Right ventricle myocardium inferior (tissue), 1 donor: Measurements from ENCODE around the gene LRRC4C. TPM values are rescaled to one million over a fixed set of nuclear protein-coding genes. Genes with fewer than 3 reads are reported as not detected.

ENCODE experiments used
- ATAC-seq: fragments of 200-7000 bp; cut with Tn5 transposase; one replicate; pipeline ENCODE4 v1.9.1; 2020; ENCODE audit warnings: mild to moderate bottlenecking, moderate library complexity
- DNase-seq: peaks from one replicate; pipeline ENCODE4 v3.0.0; 2021; ENCODE audit errors: missing footprints
- intact Hi-C: fragments of 100-400 bp; cut with DNase I; formaldehyde crosslinking; loops from one replicate; pipeline ENCODE4 v1.11.0; 2022
- total RNA-seq: library from RNA; stranded (reverse); fragmentation: NEBNext Ultra II Directional; extraction: Animal tissue kit (Norgen Biotek cat#: 25700); gene quantifications from one replicate; pipeline ENCODE4 v1.2.1, GENCODE V29; 2021
- donor health status: DM: no; HTN: yes; CAD: no; lungs with severe emphysema.

Gene LRRC4C
- total RNA-seq, 1 donor from 2014 or later = 1.0 TPM

GRCh38 chr11:41437006-41437490, 22.4 kb downstream of the LRRC4C start:
- DNase-seq (no peak), ATAC-seq (no peak)
- intact Hi-C loops = no loop called here

- no peak for ATAC-seq
- intact Hi-C loops = no loop called here
- no peak for DNase-seq
Measured at GRCh38 chr11:41435531-41435930, 23.9 kb downstream of the LRRC4C start.

- DNase-seq = no peak
- ATAC-seq = no peak
- intact Hi-C loops = no loop called here
Measured at GRCh38 chr11:41431784-41432183, 27.7 kb downstream of the LRRC4C start.

GRCh38 chr11:41419901-41420300, 39.6 kb downstream of the LRRC4C start:
- ATAC-seq (no peak), DNase-seq (no peak)
- intact Hi-C loops = no loop called here

- ATAC-seq (no peak), DNase-seq (no peak)
- intact Hi-C loops = no loop called here
Measured at GRCh38 chr11:41414771-41415440, 44.5 kb downstream of the LRRC4C start.

GRCh38 chr11:41413843-41414242, 45.6 kb downstream of the LRRC4C start:
- DNase-seq (no peak), ATAC-seq (no peak)

GRCh38 chr11:41405812-41406211, 53.6 kb downstream of the LRRC4C start:
- no peak for ATAC-seq
- DNase-seq = no peak
- intact Hi-C loops = no loop called here

More at GRCh38 chr11:41413843-41414242, 45.6 kb downstream of the LRRC4C start:
- intact Hi-C loops = no loop called here

GRCh38 chr11:41404109-41404508, 55.3 kb downstream of the LRRC4C start:
- ATAC-seq (no peak), DNase-seq (no peak)
- intact Hi-C loops = no loop called here

GRCh38 chr11:41403458-41403857, 56.0 kb downstream of the LRRC4C start:
- intact Hi-C loops = no loop called here
- ATAC-seq (no peak), DNase-seq (no peak)

GRCh38 chr11:41400819-41401382, 58.6 kb downstream of the LRRC4C start:
- intact Hi-C loops = no loop called here
- no peak for ATAC-seq
- DNase-seq = no peak

GRCh38 chr11:41400124-41400523, 59.3 kb downstream of the LRRC4C start:
- no peak for ATAC-seq
- no peak for DNase-seq
- intact Hi-C loops = no loop called here

- no peak for ATAC-seq
Measured at GRCh38 chr11:41399323-41399722, 60.1 kb downstream of the LRRC4C start.

GRCh38 chr11:41398175-41398574, 61.3 kb downstream of the LRRC4C start:
- no peak for ATAC-seq
- intact Hi-C loops = no loop called here

More at GRCh38 chr11:41399323-41399722, 60.1 kb downstream of the LRRC4C start:
- DNase-seq = no peak
- intact Hi-C loops = no loop called here

GRCh38 chr11:41394521-41395195, 64.8 kb downstream of the LRRC4C start:
- DNase-seq (no peak), ATAC-seq (no peak)
- intact Hi-C loops = no loop called here

More at GRCh38 chr11:41398175-41398574, 61.3 kb downstream of the LRRC4C start:
- DNase-seq = no peak

- DNase-seq = no peak
- intact Hi-C loops = no loop called here
- no peak for ATAC-seq
Measured at GRCh38 chr11:41392596-41392995, 66.9 kb downstream of the LRRC4C start.

GRCh38 chr11:41389623-41390130, 69.8 kb downstream of the LRRC4C start:
- ATAC-seq (no peak), DNase-seq (no peak)
- intact Hi-C loops = no loop called here

GRCh38 chr11:41384329-41384728, 75.1 kb downstream of the LRRC4C start:
- intact Hi-C loops = no loop called here
- ATAC-seq = no peak
- no peak for DNase-seq

GRCh38 chr11:41383768-41384167, 75.7 kb downstream of the LRRC4C start:
- DNase-seq (no peak), ATAC-seq (no peak)
- intact Hi-C loops = no loop called here

- intact Hi-C loops = no loop called here
- ATAC-seq (no peak), DNase-seq (no peak)
Measured at GRCh38 chr11:41382927-41383326, 76.5 kb downstream of the LRRC4C start.

- no peak for DNase-seq
- ATAC-seq = no peak
- intact Hi-C loops = no loop called here
Measured at GRCh38 chr11:41379084-41379483, 80.4 kb downstream of the LRRC4C start.
